ENCODE results near the gene ALDH3B1. TPM values are rescaled to one million over a fixed set of nuclear protein-coding genes. Genes with fewer than 3 reads are reported as not detected.

The ALDH3B1 gene
- total and polyA plus RNA-seq, 9 of the 15 experiments (the other 6 are each of a cell fraction or from before 2014, with no cell fraction given): 0.01 to 0.35 (median 0.07) TPM; not detected in 2

- peaks cover 0 to 53% of the 10 kb centered on the region in 2 experiments; a peak in 3 of 5 replicates for H3K4me1 ChIP-seq (replicated peaks in 1 of 2; ENCODE audit: control insufficient read depth in 2 of 2, insufficient read depth in 2 of 2, low read length in 2 of 2)
- no peaks in the 10 kb centered on the region for H3K9me3 ChIP-seq (replicated peaks; ENCODE audit: control insufficient read depth, insufficient read depth, low read depth, low read length)
- ATAC-seq (peak; percentile 31), DNase-seq (ENCODE audit: extremely low read depth in 1 of 4, low spot score in 3 of 4) (no peak), FAIRE-seq (no peak)
- 35% methylated on average over 18 of the region's 27 CpGs for WGBS (ENCODE audit: insufficient coverage, low coverage, missing lambda C conversion rate)
- no peaks in the 10 kb centered on the region for H3K79me2 ChIP-seq (ENCODE audit: control insufficient read depth, insufficient read depth, low read length)
- no peaks in the 10 kb centered on the region for H3K9me1 ChIP-seq (ENCODE audit: control insufficient read depth, insufficient read depth, low read length)
- H2AFZ ChIP-seq (ENCODE audit: low read depth, low read length): no peak overlapping the region
- peaks cover 4% of the 10 kb centered on the region; the same call in 1 of the 2 replicates for H4K20me1 ChIP-seq (replicated peaks; ENCODE audit: control insufficient read depth, insufficient read depth, low read length)
- no peaks in the 10 kb centered on the region for H3K36me3 ChIP-seq (ENCODE audit: control insufficient read depth, insufficient read depth, low read length)
- no peak overlapping the region for H3K27ac ChIP-seq (ENCODE audit: extremely low read depth, low read depth, low read length)
- ChIA-PET CTCF (ENCODE audit: low intra/inter-chr PET ratio) (interaction anchor here (1.2 kb wide), 1 partner anchor 12 kb away, joined by 5 read pairs; the partner anchor contains the start of gene ALDH3B1), POLR2A (interaction anchor here (1.0 to 2.3 kb wide), 3 partner anchors 11 to 22 kb away, joined by 3 to 7 read pairs (median 3); partner anchors contain the start of gene ALDH3B1)
- no peak overlapping the region for H3K4me3 ChIP-seq
- intact Hi-C loops (cut with micrococcal nuclease): no loop called here
- BruUV-seq (replicated peaks): no TSS peak
- H3K27me3 ChIP-seq (ENCODE audit: control insufficient read depth in 2 of 2, insufficient read depth in 2 of 2, low read length in 2 of 2): no peaks in the 10 kb centered on the region
- no peak overlapping the region for H3K4me2 ChIP-seq (ENCODE audit: insufficient read depth, low read length)
- in situ Hi-C loops (cut with MboI): no loop called here
- H3K9ac ChIP-seq (ENCODE audit: insufficient read depth in 1 of 2, low read depth in 2 of 2, low read length in 2 of 2): no peak overlapping the region; a peak in 1 of 4 replicates
- TF ChIP-seq HDAC3 (IDR thresholded peaks at IDR 0.05; ENCODE audit: borderline replicate concordance, partially characterized antibody) (no peak), USF1 (CRISPR knock-in tag; IDR thresholded peaks at IDR 0.05) (no peak), RAD21 (CRISPR knock-in tag; conservative IDR thresholded peaks at IDR 0.05 in 1 of 2, IDR thresholded peaks at IDR 0.05 in 1 of 2) (peak in 1 of 2 experiments; percentile 24; a peak in 1 of 4 replicates), TEAD2 (tag; IDR thresholded peaks at IDR 0.05) (no peak), FIP1L1 (IDR thresholded peaks at IDR 0.05; ENCODE audit: low read depth, low read length, poor library complexity, severe bottlenecking) (no peak), MLLT1 (IDR thresholded peaks at IDR 0.05) (no peak), SFPQ (IDR thresholded peaks at IDR 0.05; ENCODE audit: low read depth, low read length) (no peak), XRCC4 (IDR thresholded peaks at IDR 0.05; ENCODE audit: extremely low read depth, insufficient read depth, insufficient read length) (no peak), CBX1 (IDR thresholded peaks at IDR 0.05; ENCODE audit: low read depth) (no peak), PRPF4 (IDR thresholded peaks at IDR 0.05; ENCODE audit: insufficient read depth, low read depth, low read length, poor library complexity, severe bottlenecking) (no peak), ZBTB33 (CRISPR knock-in tag; IDR thresholded peaks at IDR 0.05) (peak; percentile 45; the same call in 1 of the 2 replicates), ZFX (CRISPR knock-in tag; IDR thresholded peaks at IDR 0.05) (0 out of 2 replicates have a peak, but pooled peaks have one; percentile 20), POLR2H (tag; IDR thresholded peaks at IDR 0.05; ENCODE audit: low read depth) (no peak), GATAD2B (IDR thresholded peaks at IDR 0.05; ENCODE audit: borderline replicate concordance) (no peak)
Measured at GRCh38 chr11:68021167-68021787, 11.2 kb downstream of the ALDH3B1 start.

Measured in K562 (cell line).